CD14-positive monocyte (primary cell): Measurements from ENCODE around the gene RFFL. TPM values are rescaled to one million over a fixed set of nuclear protein-coding genes. Genes with fewer than 3 reads are reported as not detected.

Experiments used
- DNase-seq, 3 donors: peaks; one replicate each; pipeline ENCODE4 v3.0.0-alpha.2; 2011 to 2022
- H2AFZ ChIP-seq: 2 replicates; pipeline ENCODE4 v1.6.0; 2012; ENCODE audit warnings: mild to moderate bottlenecking, low read depth, low read length, inconsistent platforms; ENCODE audit not compliant: insufficient read depth, poor library complexity, severe bottlenecking
- H3K27ac ChIP-seq, 2 donors: 1 replicate in 1 of 2; 2 replicates in 1 of 2; pipeline ENCODE4 v1.5.1; 2012 to 2013; ENCODE audit warnings: low read length in 2 of 2, control low read depth in 1 of 2, inconsistent platforms in 1 of 2, low read depth in 1 of 2, mild to moderate bottlenecking in 1 of 2
- H3K27me3 ChIP-seq, 2 donors: one replicate each; pipeline versions ENCODE4 v1.6.0 to v1.6.1; 2011 to 2013; ENCODE audit warnings: low read length in 2 of 2; ENCODE audit not compliant: control insufficient read depth in 2 of 2, insufficient read depth in 2 of 2
- H3K36me3 ChIP-seq, 2 donors: replicated peaks in 1 of 2; 1 replicate in 1 of 2; 2 replicates in 1 of 2; pipeline versions ENCODE4 v1.5.1 to v1.6.1; 2012 to 2013; ENCODE audit warnings: low read length in 2 of 2, control low read depth in 1 of 2, inconsistent platforms in 1 of 2, mild to moderate bottlenecking in 1 of 2; ENCODE audit not compliant: insufficient read depth in 2 of 2, control insufficient read depth in 1 of 2
- H3K4me1 ChIP-seq, 2 donors: 1 replicate in 1 of 2; 2 replicates in 1 of 2; pipeline versions ENCODE4 v1.5.1 to v1.6.1; 2012 to 2013; ENCODE audit warnings: low read length in 2 of 2, control low read depth in 1 of 2, inconsistent platforms in 1 of 2, mild to moderate bottlenecking in 1 of 2, moderate library complexity in 1 of 2; ENCODE audit not compliant: insufficient read depth in 2 of 2, control insufficient read depth in 1 of 2
- H3K4me2 ChIP-seq: replicated peaks from 2 replicates; pipeline ENCODE3; 2012; ENCODE audit warnings: low read length, moderate library complexity, mild to moderate bottlenecking; ENCODE audit not compliant: poor library complexity, severe bottlenecking; ENCODE audit errors: extremely low read depth
- H3K4me3 ChIP-seq, 3 experiments: fragments of 200-600 bp in 1 of 3; sonication (generic) in 1 of 3; replicated peaks in 1 of 3; 1 replicate in 2 of 3; 2 replicates in 1 of 3; pipeline ENCODE4 v1.5.1; 2011 to 2013; ENCODE audit warnings: low read length in 3 of 3, mild to moderate bottlenecking in 3 of 3, control low read depth in 2 of 3, low read depth in 2 of 3, inconsistent platforms in 1 of 3, moderate library complexity in 1 of 3
- H3K79me2 ChIP-seq: 2 replicates; pipeline ENCODE4 v1.6.0; 2012; ENCODE audit warnings: mild to moderate bottlenecking, control low read depth, inconsistent platforms, low read length, moderate library complexity; ENCODE audit not compliant: insufficient read depth
- H3K9ac ChIP-seq: 2 replicates; pipeline ENCODE4 v1.6.0; 2017; ENCODE audit warnings: low read length, mild to moderate bottlenecking; ENCODE audit not compliant: insufficient read depth, poor library complexity, severe bottlenecking
- H3K9me3 ChIP-seq, 2 donors: replicated peaks in 1 of 2; 1 replicate in 1 of 2; 2 replicates in 1 of 2; pipeline versions ENCODE4 v1.5.1 to v1.6.1; 2012 to 2013; ENCODE audit warnings: low read length in 2 of 2, control low read depth in 1 of 2; ENCODE audit not compliant: control insufficient read depth in 1 of 2, insufficient read depth in 1 of 2
- H4K20me1 ChIP-seq: 2 replicates; pipeline ENCODE4 v1.6.0; 2012; ENCODE audit warnings: mild to moderate bottlenecking, low read length, control low read depth, moderate library complexity; ENCODE audit not compliant: insufficient read depth
- H3K27ac Mint-ChIP-seq, 7 donors: one replicate each; pipeline ENCODE4 v1.8.0; 2020; ENCODE audit warnings: mild to moderate bottlenecking in 7 of 7, mixed read lengths in 7 of 7, moderate library complexity in 6 of 7, inconsistent platforms in 2 of 7
- H3K27me3 Mint-ChIP-seq, 3 donors: one replicate each; pipeline ENCODE4 v1.8.0; 2021 to 2022; ENCODE audit warnings: low read depth in 3 of 3, mild to moderate bottlenecking in 3 of 3, mixed read lengths in 3 of 3, moderate library complexity in 3 of 3, inconsistent platforms in 1 of 3
- H3K36me3 Mint-ChIP-seq, 2 donors: one replicate each; pipeline ENCODE4 v1.8.0; 2020; ENCODE audit warnings: mixed read lengths in 2 of 2, inconsistent platforms in 1 of 2, mild to moderate bottlenecking in 1 of 2
- H3K4me1 Mint-ChIP-seq: one replicate; pipeline ENCODE4 v1.8.0; 2020; ENCODE audit warnings: mild to moderate bottlenecking, mixed read lengths
- H3K4me3 Mint-ChIP-seq, 2 donors: one replicate each; pipeline ENCODE4 v1.8.0; 2020; ENCODE audit warnings: mild to moderate bottlenecking in 2 of 2, mixed read lengths in 2 of 2, moderate library complexity in 1 of 2
- H3K9me3 Mint-ChIP-seq, 7 donors: one replicate each; pipeline ENCODE4 v1.8.0; 2020 to 2022; ENCODE audit warnings: mixed read lengths in 7 of 7, mild to moderate bottlenecking in 6 of 7, moderate library complexity in 6 of 7, inconsistent platforms in 2 of 7
- CTCF ChIP-seq: fragments of 200-600 bp; IDR thresholded peaks from one replicate; pipeline ENCODE4 v1.8.0; 2022; ENCODE audit warnings: antibody characterized with exemption, mild to moderate bottlenecking
- WGBS: methylation state at CpG from one replicate; pipeline ENCODE4 v1.1.5; 2013; ENCODE audit warnings: missing lambda C conversion rate; ENCODE audit not compliant: insufficient coverage; 5-methylcytosine and 5-hydroxymethylcytosine counted together
- intact Hi-C, 2 donors: fragments of 100-400 bp; cut with micrococcal nuclease; formaldehyde crosslinking; loops; one replicate each; pipeline versions ENCODE4 v1.15.0 to v1.15.1; 2023
- polyA plus RNA-seq, 3 donors: library from polyadenylated mRNA; depleted of rRNA in 1 of 3; unstranded in 2 of 3; stranded (reverse) in 1 of 3; fragments of 300-500 nt in 2 of 3; fragments of >200 nt in 1 of 3; fragmentation: Illumina TruSeq in 2 of 3; gene quantifications; 1 replicate in 2 of 3; 2 replicates in 1 of 3; pipeline ENCODE4 v1.2.3, GENCODE V29; 2012 to 2021

RFFL gene
- polyA plus RNA-seq, 3 donors = 16.1 to 25.1 (median 24.7) TPM

GRCh38 chr17:35038453-35038852, 25.1 kb downstream of the RFFL start:
- H3K9me3 ChIP-seq = no peaks in the 10 kb centered on the region
- Mint-ChIP-seq H3K27ac (no peak overlapping the region), H3K4me1 (no peaks in the 10 kb centered on the region), H3K27me3 (no peaks in the 10 kb centered on the region), H3K4me3 (no peak overlapping the region), H3K9me3 (peaks cover 0 to 2% (median 0%) of the 10 kb centered on the region in 7 donors), H3K36me3 (peaks cover 16 to 29% of the 10 kb centered on the region in 2 donors)
- no peaks in the 10 kb centered on the region for H3K27me3 ChIP-seq
- no peak overlapping the region for H3K4me2 ChIP-seq
- peaks cover 20% of the 10 kb centered on the region for H3K79me2 ChIP-seq
- H3K36me3 ChIP-seq = peaks cover 0 to 13% of the 10 kb centered on the region in 2 donors
- DNase-seq = no peak
- no peaks in the 10 kb centered on the region for H3K4me1 ChIP-seq
- H2AFZ ChIP-seq = no peak overlapping the region
- WGBS = 100% methylated on average over 1 of the region's 3 CpGs
- no peak for TF ChIP-seq CTCF
- no peak overlapping the region for H3K9ac ChIP-seq
- peaks cover 14% of the 10 kb centered on the region for H4K20me1 ChIP-seq
- no peak overlapping the region for H3K4me3 ChIP-seq
- H3K27ac ChIP-seq = no peak overlapping the region
- intact Hi-C loops = no loop called here

- Histone ChIP-seq H3K4me2 (no peak overlapping the region), H3K9ac (no peak overlapping the region), H3K9me3 (no peaks in the 10 kb centered on the region), H3K4me1 (peaks cover 13 to 16% of the 10 kb centered on the region in 2 donors), H3K36me3 (peaks cover 7 to 16% of the 10 kb centered on the region in 2 donors), H2AFZ (no peak overlapping the region), H3K27me3 (no peaks in the 10 kb centered on the region), H3K4me3 (no peak overlapping the region), H3K27ac (no peak overlapping the region), H4K20me1 (peaks cover 23% of the 10 kb centered on the region), H3K79me2 (peaks cover 7% of the 10 kb centered on the region)
- Mint-ChIP-seq H3K27ac (peak overlapping the region in 1 of 7 donors; percentile 13), H3K9me3 (no peaks in the 10 kb centered on the region), H3K4me3 (no peak overlapping the region), H3K36me3 (peaks cover 22 to 35% of the 10 kb centered on the region in 2 donors), H3K4me1 (peaks cover 22% of the 10 kb centered on the region), H3K27me3 (no peaks in the 10 kb centered on the region)
- WGBS = no CpG with 5 or more reads among the region's 1 CpG
- no peak for DNase-seq
- no peak for TF ChIP-seq CTCF
- intact Hi-C loops = no loop called here
Observed at GRCh38 chr17:35030780-35031179, 32.7 kb downstream of the RFFL start.
